ENCODE measurements around the gene SAMSN1. TPM values are rescaled to one million over a fixed set of nuclear protein-coding genes. Genes with fewer than 3 reads are reported as not detected.
"Not testable (repeated sequence)": the region's sequence is repeated elsewhere in the genome, so short reads cannot be mapped to it uniquely, and the experiment has no call there.

SAMSN1 gene
- total RNA-seq, 1 donor from 2014 or later, result 42.4 TPM

DNA sequence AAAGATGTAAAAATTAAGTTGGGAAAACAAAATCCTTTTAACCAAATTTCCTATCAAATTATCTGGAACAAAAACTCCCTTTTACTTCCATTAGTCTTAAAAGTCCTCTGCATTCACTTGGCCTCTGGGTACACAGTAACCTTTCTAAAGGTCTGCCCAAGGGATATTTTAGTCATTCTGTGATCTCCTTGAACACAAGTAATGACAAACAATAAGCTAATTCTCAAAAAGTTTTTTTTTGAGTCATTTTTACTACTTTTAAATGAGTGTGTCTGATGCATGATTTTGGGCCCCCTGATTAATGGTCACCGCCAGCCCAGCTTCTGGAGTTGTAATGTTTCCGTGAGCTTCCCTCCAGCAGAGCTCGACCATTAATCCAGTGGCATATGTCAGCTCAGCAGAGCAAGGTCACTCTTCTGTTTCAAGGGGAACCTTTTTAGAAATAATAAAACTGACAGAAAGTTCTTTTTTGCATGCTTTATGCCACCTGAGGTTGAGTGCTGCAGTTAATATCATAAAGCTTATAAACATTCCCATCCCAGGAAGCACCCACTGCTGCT lies 14.3 kb downstream of the SAMSN1 start:
- no peak for DNase-seq (ENCODE audit: low spot score)

DNA sequence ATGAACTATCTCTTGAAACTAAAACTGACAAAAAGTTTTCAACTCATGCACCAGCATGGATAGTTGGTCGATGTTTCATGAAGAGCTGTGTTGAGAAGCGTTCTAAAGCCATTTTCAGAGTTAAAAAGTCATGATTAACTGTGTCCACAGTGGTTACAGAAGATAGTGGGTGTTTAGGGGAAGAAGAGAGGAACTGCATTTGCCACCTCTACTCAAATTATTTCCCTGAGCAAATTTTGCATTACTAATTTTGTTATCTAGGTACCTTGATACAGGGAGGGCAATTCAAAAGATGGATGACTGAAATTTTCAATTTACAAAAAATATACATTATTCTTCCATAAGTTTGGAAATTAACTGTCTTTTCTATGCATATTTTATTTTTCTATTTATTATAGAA lies 15.5 kb downstream of the SAMSN1 start:
- no peak for DNase-seq (ENCODE audit: low spot score)

DNA sequence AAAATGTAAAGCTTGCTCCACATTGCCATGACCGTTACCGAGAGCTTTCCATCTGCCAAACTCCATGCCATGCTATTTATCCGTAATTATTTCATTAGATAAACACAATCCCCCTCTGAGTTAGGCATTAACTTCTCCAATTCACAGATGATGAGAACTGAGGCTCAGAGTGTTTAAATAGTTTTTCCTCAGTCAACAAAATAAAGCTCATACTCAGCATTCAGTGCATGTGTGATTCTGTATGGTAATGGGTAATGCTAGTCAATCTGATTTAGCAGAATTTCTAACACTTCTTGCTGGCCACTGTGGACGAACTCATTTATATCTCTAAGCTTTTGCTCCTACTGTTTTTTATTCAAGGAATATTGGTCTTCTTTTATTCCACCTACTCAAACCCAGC lies 17.3 kb downstream of the SAMSN1 start:
- no peak for DNase-seq (ENCODE audit: low spot score)

DNA sequence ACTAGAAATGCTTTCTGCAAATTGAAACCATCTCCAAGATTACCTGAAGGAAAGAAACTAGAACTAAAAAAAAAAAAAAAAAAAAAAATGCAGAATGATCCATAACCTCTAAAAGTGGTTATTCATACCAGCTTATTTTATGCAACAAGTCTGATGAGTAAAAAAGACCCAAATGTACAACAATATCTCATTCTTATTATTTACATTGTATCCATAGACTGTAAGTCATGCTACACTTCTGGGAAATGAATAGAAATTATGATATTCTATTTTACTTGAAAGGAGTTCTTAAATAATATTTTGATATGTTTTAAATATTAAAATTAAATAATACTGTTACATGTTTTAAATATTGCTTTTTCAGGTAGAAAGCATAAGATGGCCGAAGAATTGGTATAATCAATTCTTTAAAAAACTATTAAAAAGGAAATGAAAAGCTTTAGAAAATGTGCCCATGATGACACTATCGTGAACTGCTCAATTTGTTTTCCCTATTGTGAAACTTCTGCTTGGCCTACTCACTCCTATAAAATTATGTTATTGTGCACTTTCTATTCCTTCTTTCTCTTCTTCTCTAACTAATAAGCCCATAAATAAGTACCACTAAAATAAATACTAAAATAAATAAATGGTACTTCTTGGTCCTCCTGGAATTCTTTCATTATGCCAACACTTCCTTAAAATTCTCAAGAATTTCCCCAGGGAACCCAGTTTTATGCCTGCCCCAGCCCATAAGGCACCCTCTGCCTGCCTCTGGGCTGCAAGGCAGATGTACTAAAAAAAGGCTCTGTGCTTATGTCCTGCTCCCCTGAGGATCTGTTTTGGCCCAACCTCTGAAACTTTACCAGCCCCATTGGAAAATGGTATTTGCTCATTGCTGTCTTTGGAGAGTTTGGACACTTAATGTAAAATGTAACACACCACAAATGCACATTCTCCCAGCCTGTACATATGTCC lies 18.1 kb downstream of the SAMSN1 start:
- DNase-seq (ENCODE audit: low spot score), result no peak

DNA sequence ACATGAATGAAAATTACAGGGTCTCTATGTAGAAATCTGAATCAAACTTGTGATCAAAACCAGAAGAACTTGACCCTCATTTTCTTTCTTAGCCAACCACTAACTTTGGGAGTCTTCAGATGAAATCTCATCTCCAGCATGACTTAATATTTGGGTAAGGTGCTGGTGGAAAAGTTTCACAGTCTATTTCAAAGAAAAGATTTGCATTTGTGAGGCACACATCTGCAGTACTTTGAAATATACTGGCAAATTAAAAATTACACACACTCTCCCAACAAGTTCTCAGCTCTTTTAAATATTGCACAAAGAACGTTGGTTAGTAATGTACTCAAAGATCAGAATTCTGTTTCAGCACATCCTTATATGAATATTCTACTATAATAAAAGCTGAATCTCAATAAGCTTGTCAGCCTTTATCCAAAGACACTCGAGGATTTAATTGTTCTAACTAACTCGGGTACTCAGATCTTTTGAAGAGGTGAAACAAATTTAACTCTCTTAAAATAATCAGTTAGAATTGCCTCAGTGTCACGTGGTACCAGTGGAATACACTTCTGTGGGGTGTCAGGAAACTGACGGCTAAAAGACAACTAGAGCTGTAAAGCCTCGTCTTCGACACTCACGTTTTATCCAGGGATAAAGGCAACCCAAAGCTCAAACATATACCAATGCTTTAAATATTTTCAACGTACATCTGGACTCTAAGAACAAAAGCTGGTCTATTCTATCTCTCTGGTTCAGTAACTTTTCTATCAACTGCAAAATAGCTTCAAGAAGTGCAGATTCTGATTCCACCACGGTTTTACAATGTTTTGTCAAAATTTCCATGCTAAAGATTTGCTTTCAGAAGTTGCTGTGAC lies 19.0 kb downstream of the SAMSN1 start:
- no peak for DNase-seq (ENCODE audit: low spot score)

DNA sequence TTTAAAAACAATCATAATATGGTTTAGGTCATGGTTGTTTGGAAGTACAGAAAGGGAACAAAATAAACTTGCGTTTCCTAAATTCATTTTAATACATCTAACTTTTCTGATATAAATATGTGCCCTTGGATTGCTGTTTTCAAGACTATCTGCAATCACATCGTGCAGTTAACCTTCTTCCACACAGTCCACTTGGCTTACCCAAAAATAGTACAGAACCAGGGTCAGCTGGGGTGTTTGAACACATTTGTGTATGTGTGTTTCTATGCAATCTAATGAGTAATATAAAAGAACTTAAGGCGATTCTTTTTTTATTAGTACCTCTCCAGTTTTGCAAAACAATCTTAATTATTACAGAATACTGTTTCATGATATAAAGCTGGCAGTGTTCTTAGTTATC lies 19.9 kb downstream of the SAMSN1 start:
- DNase-seq (ENCODE audit: low spot score), result no peak

DNA sequence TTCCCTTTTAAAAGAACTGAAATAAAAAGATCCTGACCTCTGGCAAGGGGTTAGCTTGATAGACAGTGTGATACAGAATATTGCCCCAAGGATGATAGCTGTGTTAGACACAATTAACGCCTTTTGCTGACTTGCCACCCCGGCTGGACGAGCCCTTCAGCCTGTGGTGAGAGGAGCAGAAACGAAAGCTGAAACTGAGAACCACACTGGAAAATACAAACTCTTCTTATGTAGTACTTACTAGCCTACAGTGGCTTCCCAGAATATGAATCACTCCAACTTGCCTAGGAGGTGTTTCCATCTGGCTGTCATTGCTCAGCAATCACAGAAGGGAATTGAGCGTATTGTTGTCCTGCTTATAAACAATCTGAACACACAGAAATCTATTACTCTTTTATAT lies 22.9 kb downstream of the SAMSN1 start:
- DNase-seq (ENCODE audit: low spot score), result no peak

DNA sequence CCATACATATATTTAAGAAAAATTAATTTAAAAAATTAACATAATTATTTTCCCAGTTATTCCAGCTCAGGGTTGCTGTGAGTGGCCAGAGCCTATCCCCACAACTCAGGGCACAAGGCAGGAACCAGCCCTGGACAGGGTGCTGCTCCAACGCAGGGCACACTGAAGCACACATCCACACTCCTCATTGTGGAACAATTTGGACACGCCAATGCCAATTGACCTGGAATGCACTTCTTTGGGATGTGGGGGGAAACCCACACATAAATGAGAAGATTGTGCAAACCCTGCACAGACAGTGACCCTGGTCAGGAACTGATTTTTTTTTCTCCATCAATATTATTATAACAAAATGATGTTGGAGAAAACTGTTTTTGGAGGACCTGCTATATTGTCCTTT lies 23.4 kb downstream of the SAMSN1 start:
- no peak for DNase-seq (ENCODE audit: low spot score)

DNA sequence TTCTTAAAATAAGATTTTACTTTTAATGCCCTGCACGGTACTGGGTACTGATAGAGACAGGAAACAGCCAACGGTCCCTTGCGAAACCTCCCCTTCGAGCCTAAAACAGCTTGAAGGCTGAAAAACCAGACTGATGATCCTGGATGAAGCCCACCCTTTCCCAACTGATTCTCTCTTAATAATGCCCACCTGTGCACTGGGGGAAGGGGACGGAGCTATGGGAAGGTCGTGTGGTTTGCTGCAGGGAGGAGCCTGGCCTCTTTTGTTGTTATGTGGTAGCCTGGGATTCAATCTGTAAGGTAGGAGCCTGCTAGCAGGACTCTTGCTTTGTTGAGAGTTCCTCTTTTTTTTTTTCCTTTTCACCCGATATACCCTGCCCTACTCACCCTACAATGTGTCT lies 25.6 kb downstream of the SAMSN1 start:
- DNase-seq (ENCODE audit: low spot score), result no peak

DNA sequence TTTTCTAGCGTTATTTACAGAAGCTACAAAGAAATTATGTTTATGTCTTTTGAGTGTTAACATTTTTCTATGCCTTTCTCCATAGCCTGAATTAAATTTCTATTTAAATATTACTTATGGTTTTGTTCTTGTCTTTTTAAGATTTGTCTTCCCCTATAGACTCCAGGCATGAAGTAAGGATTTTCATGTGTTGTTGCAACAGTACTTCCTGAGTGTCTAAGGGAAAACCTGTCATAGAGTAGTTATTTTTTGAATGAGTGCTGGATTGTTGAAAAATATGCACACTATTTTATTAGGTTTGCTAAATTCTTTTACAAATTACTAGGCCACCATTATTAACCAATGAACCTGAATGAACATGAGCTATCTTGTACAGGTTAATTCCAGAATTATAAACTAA lies 27.1 kb downstream of the SAMSN1 start:
- DNase-seq (ENCODE audit: low spot score), result no peak

DNA sequence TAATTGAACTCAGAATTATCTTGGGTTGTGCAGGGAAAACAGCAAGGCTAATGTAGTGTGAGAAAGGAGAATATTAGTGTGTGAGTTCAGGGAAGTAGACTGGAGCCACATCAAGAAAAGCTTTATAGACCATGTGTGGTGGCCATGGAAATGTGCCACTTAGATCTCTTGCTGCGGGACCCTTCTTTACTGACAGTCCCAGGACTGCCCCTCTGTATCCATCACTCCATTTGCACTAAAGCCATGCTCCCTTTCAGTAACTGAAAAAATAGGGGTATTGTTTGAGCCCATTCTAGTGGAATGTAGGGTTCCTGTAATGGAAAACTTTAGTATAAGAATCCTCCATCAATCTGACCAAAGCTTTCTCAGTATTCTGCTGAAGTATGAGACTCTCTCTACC lies 32.3 kb downstream of the SAMSN1 start:
- DNase-seq (ENCODE audit: low spot score), result no peak

DNA sequence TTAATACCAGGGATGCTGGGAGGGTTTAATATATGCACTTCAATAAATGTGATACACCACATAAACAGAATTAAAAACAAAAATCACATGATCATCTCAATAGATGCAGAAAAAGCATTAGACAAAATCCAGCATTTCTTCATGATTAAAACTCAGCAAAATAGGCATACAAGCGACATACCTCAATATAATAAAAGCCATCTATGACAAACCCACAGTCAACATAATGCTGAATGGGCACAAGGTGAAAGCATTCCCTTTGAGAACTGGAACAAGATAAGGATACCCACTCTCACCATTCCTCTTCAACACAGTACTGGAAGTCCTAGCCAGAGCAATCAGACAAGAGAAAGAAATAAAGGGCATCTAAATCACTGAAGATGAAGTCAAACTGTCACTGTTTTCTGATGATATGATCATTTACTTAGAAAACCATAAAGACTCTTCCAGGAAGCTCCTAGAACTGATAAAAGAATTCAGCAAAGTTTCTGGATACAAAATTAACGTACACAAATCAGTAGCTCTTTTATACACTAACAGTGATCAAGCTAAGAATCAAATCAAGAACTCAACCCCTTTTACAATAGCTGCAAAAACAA lies 39.2 kb downstream of the SAMSN1 start:
- not testable (repeated sequence) for DNase-seq (ENCODE audit: low spot score)

DNA sequence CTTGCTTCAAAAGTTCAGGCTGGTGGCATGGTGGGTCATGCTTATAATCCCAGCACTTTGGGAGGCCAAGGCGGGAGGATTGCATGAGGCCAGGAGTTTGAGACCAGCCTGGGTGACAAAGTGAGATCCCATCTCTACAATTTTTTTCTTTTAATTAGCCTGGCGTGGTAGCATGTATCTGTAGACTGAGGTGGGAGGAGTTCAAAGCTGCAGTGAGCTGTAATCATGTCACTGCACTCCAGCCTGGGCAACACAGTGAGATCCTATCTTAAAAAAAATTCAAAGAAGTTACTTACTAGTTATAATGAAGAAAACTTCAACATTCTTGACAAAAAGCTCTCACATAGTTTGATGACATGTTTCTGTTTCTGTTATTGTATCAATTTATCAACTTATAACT lies 45.2 kb downstream of the SAMSN1 start:
- DNase-seq (ENCODE audit: low spot score), result no peak

DNA sequence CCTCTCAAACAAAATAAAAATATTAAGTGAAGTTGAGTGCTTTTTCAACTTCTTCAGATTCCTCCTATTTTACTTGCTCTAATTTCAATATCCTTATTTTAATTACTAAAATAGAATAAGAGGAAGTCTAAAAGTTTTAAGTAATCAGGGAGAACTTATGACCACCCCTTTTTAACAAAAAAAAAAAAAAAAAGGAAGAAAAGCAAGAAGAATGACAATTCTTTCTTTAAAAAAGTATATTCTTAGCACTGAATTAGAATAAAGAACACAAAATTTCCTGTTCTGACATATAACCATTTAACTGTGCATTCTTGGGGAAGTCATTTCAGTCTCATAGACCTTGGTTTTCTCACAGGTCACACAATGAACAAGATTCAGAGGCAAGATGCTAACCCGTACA lies 46.8 kb downstream of the SAMSN1 start:
- DNase-seq (ENCODE audit: low spot score), result no peak

DNA sequence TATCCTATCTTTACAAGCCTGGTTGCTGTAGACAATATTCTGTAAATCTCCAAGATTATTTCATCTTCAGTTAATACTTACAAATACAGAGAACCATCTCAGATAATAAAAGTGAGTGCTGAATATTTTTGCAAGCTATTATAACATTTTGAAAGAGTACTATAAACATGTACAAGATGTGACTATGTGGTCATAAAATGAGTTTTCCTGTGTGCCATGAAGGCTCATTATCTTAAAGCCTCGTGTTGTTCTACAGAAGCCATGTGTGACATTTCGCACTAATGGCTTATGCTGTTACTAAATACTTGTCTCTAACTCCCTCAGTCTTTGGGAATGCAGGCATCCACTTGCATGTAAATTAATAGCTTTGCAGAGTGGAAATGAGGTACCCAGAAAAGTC lies 48.3 kb downstream of the SAMSN1 start:
- DNase-seq (ENCODE audit: low spot score), result no peak

DNA sequence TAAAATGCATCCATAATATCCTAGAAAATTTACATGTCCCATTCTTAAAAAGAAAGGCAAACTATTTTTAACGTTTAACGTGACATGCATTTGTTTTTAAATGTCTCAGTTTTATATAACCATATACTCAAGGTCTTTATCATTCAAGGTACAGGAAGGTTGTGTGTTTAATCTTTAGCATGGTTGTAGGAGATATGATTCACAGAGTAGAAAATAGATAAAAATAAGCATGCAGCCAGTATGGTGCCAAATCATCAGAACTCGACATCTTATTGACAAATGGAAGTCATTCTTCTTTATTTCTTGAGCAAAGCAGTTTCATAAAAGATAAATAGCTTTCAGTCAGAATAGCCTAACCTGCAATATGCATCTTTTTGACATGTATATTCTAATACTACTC lies 51.0 kb downstream of the SAMSN1 start:
- DNase-seq (ENCODE audit: low spot score), result no peak

DNA sequence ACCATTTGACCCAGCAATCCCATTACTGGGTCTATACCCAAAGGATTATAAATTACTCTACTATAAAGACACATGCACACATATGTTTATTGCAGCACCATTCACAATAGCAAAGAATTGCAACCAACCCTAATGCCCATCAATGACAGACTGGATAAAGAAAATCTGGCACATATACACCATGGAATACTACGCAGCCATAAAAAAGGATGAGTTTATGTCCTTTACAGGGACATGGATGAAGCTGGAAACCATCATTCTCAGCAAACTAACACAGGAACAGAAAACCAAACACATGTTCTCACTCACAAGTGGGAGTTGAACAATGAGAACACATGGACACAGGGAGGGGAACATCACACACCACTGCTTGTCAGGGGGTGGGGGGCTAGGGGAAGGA lies 51.9 kb downstream of the SAMSN1 start:
- DNase-seq (ENCODE audit: low spot score), result not testable (repeated sequence)

DNA sequence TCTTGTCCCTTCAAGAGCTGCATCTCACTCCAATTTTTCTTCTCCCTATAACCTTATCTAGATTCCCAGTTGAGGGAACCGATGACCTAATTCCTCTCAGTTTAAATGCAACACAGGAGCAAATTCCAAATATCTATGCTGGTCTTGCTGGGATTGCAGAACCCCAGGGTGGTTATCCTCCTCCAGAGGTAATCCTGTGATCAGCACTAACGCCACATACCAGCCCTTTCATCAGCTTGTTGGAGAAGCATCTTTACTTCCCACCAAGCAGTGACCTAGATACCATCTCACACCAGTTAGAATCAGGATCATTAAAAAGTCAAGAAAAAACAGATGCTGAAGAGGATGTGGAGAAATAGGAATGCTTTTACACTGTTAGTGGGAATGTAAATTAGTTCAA lies 52.4 kb downstream of the SAMSN1 start:
- no peak for DNase-seq (ENCODE audit: low spot score)

DNA sequence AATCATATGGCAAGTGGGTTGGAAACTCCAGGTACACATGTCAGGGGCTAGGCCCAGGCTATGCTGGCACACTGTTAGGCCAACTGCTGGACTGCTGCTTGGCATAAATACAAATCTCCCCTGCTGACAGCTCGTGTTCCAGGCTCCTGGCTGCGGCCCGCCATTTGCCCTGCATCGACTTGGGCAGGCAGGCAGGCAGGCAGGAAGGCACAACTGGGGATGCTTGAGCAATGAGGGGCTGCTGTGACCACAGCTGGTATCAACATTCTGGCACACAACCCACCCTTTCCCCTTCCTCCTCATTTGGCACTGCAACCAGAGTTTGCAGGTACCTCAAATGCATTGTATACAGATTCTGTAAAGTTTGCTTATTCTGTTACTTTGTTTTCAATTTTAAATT lies 53.2 kb downstream of the SAMSN1 start:
- no peak for DNase-seq (ENCODE audit: low spot score)

DNA sequence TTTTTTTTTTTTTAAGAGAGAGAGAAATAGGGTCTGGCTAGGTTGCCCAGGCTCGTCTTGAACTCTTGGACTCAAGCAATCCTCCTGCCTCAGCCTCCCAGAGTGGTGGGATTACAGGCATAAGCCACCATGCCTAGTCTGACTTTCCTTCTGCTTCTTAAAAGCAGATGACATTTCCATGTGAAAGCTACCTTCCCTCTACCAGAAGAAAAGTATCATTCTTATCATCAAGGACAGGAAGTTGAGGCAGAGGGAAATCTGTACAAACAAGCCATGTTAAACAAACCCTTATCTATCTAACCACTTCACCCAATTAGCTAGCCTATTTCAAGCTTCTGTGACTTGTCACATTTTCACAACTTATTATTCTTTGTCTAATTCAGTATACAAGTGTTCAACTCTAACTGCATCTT lies 54.8 kb downstream of the SAMSN1 start:
- no peak for DNase-seq (ENCODE audit: low spot score)

DNA sequence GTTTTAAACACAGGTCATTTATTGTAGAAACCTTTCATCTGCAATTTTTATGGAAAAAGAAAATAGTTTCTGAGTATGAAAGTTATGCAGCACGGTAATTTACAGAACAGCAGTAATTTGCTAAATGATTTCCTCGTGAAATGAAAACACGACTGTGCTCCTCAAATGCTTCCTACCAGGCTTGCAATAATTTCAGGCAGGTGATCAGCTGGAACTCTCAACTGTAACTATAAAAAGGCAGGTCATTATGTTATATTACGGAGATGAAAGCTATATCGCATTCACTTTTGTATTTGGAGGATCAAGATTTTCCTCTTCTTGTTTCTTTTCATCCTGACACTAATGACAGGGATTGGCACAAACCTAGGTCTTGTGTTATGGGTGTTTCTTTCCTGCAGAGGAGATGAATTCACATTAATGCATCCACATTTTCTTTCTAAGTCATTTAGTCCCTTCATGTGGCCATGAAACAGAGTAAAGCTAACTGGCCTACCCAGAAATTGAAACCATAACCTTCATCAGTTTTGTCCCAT lies 57.4 kb downstream of the SAMSN1 start:
- no peak for DNase-seq (ENCODE audit: low spot score)
